ENCODE results near the gene RABEP1.

RABEP1 gene

GRCh38 chr17:5263441-5263840 is 18.6 kb upstream of the RABEP1 start:
- Histone ChIP-seq H3K27ac (no peak overlapping the region), H3K4me3 (no peak overlapping the region)

DNA sequence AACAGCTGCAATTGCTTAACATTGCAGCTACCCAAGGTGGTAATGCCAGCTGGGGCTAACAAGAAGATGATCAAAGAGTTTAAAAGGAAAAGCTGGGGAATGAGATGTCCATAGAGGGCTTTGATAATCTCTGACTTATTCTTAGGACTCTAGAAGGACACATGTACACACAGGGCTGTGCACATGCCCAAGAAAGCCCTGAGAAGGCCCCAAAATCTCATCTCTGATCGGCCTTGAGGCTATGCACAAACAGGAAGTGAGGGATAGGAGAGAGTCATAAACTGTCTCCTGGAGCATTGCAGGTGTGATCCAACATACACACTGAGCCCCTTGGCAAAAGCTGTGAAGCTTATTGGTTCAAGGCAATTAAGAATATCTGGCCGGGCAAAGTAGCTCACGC is 17.2 kb upstream of the RABEP1 start:
- Histone ChIP-seq H3K27ac (no peak overlapping the region), H3K4me3 (no peak overlapping the region)

GRCh38 chr17:5269241-5269960 is 12.7 kb upstream of the RABEP1 start:
- Histone ChIP-seq H3K4me3 (no peak overlapping the region), H3K27ac (no peak overlapping the region)

GRCh38 chr17:5272322-5272721 is 9.8 kb upstream of the RABEP1 start:
- Histone ChIP-seq H3K27ac (no peak overlapping the region), H3K4me3 (no peak overlapping the region)

- Histone ChIP-seq H3K4me3 (peak overlapping the region; percentile 60 to 81 (median 69)), H3K27ac (peak overlapping the region in 15 of 21 experiments; percentile 12 to 96 (median 88))
Observed at GRCh38 chr17:5282642-5283217, 646 bp downstream of the RABEP1 start.

DNA sequence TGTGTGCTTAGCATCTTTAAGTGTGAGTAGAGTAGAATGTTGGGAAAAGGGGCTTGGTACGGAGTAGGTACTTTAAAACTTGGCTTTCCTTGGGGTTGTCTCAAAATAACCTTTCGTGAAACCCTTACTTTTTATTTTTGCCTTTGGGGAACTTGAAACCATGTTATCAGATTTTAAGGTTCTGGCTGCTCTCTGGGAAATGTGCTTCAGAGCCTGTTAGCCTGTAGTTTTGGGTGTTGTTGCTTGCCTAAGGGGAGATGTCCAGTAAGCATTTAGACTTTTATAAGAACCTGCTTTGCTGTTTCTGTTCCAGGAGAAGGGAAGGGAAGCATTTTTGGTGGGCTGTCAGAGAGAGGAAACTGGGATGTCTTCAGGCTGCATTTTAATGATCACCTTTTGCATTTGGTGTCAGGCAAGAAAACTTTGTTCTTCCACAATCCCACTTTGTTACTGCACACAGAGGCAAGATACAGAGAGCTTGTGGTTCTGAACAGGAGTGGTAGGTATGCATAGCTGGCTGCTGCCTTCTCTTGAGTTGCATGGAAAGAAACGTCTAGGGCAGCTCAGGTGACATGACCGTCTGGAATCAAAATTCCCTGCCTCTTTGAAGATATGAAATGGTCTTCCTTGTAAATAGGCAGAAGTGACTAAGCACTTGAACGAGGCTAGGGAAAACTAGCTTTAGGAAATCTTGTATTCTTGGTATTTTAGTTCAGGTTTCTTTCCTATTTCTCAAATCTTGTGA is 1.7 kb downstream of the RABEP1 start:
- peak overlapping the region in 1 of 7 experiments; percentile 69 for H3K4me3 ChIP-seq

GRCh38 chr17:5284681-5285080 is 2.6 kb downstream of the RABEP1 start:
- Histone ChIP-seq H3K4me3 (no peak overlapping the region), H3K27ac (peak overlapping the region in 1 of 21 experiments; percentile 22)

More for the DNA sequence above, 1.7 kb downstream of the RABEP1 start:
- H3K27ac ChIP-seq: peak overlapping the region in 5 of 21 experiments; percentile 14 to 96 (median 92)

GRCh38 chr17:5286846-5287245 is 4.8 kb downstream of the RABEP1 start:
- no peak overlapping the region for H3K4me3 ChIP-seq
- no peak overlapping the region for H3K27ac ChIP-seq

- no peak overlapping the region for H3K27ac ChIP-seq
- no peak overlapping the region for H3K4me3 ChIP-seq
Observed at GRCh38 chr17:5291683-5292350, 9.7 kb downstream of the RABEP1 start.

DNA sequence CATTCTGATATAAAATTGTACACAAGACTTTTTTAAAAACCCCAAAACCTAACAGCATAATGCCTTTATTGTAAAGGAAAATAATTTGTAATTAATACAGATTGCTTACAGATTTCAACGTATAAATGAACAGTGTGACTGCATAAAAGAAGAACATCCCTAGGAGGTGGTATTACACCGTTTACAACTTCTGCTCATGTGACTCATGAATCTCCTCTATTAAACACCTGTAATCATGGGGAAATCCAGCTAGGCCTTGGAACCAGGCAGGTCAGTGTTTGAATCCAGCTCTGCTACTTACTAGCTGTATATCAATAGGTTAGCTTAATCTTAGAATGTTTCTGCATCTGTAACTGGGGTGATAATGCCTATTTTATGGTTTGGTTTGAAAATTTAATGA is 15.2 kb downstream of the RABEP1 start:
- Histone ChIP-seq H3K27ac (no peak overlapping the region), H3K4me3 (no peak overlapping the region)

DNA sequence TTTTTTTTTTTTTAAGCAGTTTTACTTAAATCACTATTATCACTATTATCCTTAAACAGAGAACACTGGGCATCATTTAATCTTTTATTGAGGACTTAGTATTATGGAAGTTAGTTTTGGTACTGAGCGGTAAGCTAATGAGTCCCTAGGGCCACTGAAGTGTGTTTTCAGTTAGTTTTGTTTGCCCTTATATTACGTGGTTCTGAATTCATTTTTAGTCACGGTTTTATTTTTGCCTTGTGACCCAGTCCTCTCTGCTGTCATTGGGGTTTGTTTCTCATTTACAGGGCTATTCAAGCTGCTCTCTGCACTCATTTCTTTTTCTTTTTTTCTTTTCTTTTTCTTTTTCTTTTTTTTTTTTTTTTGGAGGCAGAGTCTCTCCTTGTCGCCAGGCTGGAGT is 17.3 kb downstream of the RABEP1 start:
- Histone ChIP-seq H3K4me3 (no peak overlapping the region), H3K27ac (no peak overlapping the region)

DNA sequence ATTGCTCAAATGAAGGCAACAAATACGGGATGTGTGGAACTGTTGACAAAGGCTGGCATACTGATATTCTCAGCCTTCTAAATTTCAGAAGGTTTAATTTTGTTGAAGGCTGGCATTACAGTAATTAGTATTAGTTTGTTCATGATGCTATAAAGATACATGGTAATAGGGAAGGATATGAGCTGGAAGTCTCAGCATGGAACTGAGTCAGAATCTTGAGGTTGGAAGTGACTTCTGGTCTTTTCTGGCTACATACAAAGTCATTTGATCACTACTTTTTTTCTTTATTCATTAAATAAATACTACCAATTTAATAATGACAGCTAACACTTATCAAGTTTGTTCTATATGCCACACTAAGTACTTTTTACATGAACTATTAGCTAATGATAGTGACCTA is 22.6 kb downstream of the RABEP1 start:
- H3K4me3 ChIP-seq: no peak overlapping the region
- no peak overlapping the region for H3K27ac ChIP-seq

DNA sequence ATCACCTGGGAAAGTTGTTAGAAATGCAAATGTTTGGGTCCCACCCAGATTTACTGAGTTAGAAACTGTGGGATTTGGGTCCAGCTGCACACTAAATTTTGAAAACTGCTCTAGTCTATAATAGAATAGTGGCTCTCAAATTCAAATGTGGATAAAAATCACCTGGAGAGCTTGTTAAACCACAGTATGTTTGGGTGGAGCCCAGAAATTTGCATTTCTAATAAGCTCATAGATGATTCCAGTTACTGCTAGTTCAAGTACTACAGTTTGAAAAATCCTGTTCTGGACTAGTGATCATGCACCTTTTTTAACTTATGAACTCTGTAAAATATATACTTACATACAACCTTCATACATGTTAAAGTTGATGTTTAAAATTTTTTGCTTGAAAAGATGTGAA is 27.8 kb downstream of the RABEP1 start:
- no peak overlapping the region for H3K27ac ChIP-seq
- H3K4me3 ChIP-seq: no peak overlapping the region

GRCh38 chr17:5325851-5326250 is 43.8 kb downstream of the RABEP1 start:
- Histone ChIP-seq H3K27ac (no peak overlapping the region), H3K4me3 (no peak overlapping the region)

DNA sequence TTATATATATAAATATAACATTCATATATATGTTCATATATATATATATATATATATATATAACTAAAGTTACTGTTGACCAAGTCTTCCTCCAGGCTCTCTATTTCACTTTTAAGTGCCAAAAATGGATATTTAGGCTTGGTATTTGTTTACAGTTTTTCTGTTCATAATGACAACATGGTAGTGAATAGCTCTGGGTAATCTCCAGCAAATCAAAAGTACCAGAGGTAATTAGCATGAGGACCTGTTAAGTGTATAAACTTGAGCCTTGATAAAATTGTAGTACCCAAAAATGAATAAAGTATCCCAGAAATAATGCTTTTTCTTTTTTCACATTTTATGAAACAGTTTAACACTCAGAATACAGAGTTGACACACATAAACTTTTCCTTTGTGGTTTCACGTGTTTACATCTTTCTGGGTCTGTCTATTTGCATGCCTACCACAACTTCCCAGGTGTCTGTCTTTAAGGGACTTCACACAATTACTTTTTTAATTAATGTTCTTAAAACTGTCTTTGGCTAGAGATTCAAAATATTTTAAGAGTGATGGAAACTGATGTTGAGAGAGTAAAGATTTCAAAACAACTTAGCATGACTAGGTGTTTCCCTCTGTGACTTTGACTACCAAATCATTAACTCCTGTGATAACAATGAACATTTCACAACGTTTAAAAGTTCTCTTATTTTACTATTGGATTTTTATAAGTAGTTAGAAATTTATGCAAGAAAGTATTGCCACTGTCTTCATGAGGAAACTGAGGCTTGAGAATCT is 47.9 kb downstream of the RABEP1 start:
- H3K4me3 ChIP-seq: no peak overlapping the region
- peak overlapping the region in 1 of 21 experiments; percentile 6 for H3K27ac ChIP-seq

DNA sequence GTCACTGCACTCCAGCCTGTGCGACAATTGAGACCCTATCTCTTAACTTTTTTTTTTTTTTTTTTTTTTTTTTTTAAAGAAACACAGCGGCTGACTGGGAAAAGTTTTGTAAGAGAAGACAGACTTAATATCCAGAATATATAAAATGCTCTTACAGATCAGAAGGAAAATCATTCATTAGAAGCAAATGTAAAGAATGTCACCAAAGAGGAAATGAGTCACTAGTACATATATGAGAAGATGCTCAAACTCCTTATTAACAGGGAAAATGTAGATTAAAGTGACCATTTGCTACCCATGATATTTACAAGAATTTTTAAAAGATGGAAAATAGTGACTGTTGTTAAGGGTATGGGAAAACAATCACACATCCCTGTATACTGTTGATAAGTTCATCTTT is 48.9 kb downstream of the RABEP1 start:
- Histone ChIP-seq H3K27ac (no peak overlapping the region), H3K4me3 (no peak overlapping the region)

GRCh38 chr17:5331506-5331905 is 49.4 kb downstream of the RABEP1 start:
- Histone ChIP-seq H3K27ac (no peak overlapping the region), H3K4me3 (no peak overlapping the region)

DNA sequence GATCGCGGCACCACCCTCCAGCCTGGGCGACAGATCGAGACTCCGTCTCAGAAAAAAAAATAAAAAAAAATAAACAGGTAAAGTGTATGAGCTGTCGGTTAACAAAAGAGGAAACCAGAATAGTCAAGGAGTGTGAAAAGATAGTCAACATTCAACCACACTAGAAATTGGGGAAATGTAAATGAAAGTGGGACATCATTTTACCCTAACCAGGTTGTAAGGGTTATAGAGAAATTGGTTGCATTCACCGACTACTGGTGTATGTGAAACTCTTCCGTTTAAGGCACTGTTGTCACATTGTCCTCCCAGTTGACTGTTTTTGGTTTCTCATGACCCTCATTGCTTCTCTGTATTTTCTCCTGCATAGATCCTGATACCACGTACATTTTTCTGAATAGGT is 62.8 kb downstream of the RABEP1 start:
- Histone ChIP-seq H3K4me3 (no peak overlapping the region), H3K27ac (no peak overlapping the region)

DNA sequence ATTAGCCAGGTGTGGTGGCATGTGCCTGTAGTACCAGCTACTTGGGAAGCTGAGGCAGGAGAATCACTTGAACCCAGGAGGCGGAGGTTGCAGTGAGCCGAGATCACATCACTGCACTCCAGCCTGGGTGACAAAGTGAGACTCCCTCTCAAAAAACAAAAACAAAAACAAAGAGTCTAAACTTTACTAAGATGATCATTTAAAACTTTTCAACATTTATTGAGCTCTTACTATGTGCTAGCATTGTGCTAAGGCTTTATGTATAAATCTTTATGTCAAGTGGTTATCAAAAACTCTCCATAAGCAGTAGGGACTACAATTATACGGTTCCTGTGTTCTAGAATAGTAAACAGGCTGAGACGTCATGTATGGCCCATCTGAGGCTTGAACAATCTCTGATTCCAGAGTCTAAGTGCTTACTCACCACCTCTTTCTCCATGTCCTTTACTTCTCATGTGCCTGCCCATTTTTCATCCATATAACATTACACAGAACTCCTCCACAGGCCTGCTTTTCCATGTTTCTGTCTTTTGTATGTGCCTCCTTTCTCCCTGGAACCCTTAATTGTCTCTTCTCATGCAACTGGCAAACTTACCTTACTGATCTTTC is 70.7 kb downstream of the RABEP1 start:
- no peak overlapping the region for H3K4me3 ChIP-seq
- no peak overlapping the region for H3K27ac ChIP-seq
